A673 (cell line): ENCODE measurements around the gene FSCN2.

Experiments used
- CTCF ChIP-seq: fragments of 300-800, 200-600 bp; sonication (generic); conservative IDR thresholded peaks from 2 replicates; pipeline ENCODE4 v1.5.1; 2017; ENCODE audit warnings: low read depth, mild to moderate bottlenecking, antibody characterized with exemption, low read length, moderate library complexity, mixed read lengths
- EZH2 ChIP-seq: fragments of 200-600 bp; sonication (generic); IDR thresholded peaks from 2 replicates; pipeline ENCODE4 v1.6.1; 2017; ENCODE audit warnings: borderline replicate concordance, low read depth, mild to moderate bottlenecking, mixed read lengths, antibody characterized with exemption, low read length; ENCODE audit not compliant: poor library complexity, severe bottlenecking

DNA sequence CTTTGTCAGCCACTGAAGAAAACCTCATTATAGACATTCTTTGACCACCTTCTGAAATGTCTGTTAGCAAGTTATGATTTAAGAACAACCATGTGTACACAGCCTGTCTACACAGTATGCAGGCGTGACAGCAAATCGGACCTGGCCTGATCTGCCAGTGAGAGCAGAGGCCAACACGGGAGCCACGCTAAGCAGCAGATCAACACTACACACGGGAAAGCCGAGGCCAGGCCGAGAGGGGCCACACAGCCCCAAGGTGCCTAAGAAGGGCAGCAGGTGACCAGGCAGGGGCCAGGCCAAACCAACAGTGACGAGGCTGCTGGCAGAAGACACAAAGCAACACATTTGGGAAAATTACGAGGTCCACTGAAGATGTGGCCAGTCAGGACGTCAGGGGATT is 40.2 kb downstream of the FSCN2 start:
- TF ChIP-seq CTCF (no peak), EZH2 (no peak)
